ENCODE measurements around the gene AFTPH. TPM values are rescaled to one million over a fixed set of nuclear protein-coding genes. Genes with fewer than 3 reads are reported as not detected.
"Not testable (repeated sequence)": the region's sequence is repeated elsewhere in the genome, so short reads cannot be mapped to it uniquely, and the experiment has no call there.

Gene AFTPH
- total RNA-seq, 4 donors from 2014 or later, result 24.1 to 62.4 (median 37.4) TPM

DNA sequence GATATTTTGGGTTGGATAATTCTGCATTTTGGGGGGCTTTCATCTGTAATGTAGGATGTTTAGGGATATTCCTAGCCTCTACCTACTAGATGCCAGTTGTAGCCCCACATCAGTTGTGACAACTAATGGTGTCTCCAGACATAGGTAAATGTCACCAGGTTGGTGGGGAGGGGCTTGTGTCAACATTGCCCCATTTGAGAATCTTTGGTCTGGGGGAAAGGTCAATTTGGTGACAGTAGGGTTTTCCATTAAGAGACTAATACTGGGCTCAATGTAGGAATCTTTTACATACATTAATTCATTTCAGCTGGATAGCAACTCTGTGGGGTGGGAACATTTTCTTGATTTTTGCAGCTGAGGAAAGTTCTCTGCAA, 6.6 kb upstream of the AFTPH start:
- Histone ChIP-seq H3K4me1 (no peaks in the 10 kb centered on the region), H3K9me3 (no peaks in the 10 kb centered on the region), H3K27me3 (no peaks in the 10 kb centered on the region), H3K27ac (no peak overlapping the region), H3K36me3 (no peaks in the 10 kb centered on the region), H3K4me3 (no peak overlapping the region)
- TF ChIP-seq, protein P1, sequence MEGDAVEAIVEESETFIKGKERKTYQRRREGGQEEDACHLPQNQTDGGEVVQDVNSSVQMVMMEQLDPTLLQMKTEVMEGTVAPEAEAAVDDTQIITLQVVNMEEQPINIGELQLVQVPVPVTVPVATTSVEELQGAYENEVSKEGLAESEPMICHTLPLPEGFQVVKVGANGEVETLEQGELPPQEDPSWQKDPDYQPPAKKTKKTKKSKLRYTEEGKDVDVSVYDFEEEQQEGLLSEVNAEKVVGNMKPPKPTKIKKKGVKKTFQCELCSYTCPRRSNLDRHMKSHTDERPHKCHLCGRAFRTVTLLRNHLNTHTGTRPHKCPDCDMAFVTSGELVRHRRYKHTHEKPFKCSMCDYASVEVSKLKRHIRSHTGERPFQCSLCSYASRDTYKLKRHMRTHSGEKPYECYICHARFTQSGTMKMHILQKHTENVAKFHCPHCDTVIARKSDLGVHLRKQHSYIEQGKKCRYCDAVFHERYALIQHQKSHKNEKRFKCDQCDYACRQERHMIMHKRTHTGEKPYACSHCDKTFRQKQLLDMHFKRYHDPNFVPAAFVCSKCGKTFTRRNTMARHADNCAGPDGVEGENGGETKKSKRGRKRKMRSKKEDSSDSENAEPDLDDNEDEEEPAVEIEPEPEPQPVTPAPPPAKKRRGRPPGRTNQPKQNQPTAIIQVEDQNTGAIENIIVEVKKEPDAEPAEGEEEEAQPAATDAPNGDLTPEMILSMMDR (IDR thresholded peaks at IDR 0.05), result no peak
- no peak for TF ChIP-seq POLR2A (IDR thresholded peaks at IDR 0.05)
- no peak for DNase-seq
- intact Hi-C loops (cut with DNase I; ENCODE audit: low total_unique reads), result no loop called here

DNA sequence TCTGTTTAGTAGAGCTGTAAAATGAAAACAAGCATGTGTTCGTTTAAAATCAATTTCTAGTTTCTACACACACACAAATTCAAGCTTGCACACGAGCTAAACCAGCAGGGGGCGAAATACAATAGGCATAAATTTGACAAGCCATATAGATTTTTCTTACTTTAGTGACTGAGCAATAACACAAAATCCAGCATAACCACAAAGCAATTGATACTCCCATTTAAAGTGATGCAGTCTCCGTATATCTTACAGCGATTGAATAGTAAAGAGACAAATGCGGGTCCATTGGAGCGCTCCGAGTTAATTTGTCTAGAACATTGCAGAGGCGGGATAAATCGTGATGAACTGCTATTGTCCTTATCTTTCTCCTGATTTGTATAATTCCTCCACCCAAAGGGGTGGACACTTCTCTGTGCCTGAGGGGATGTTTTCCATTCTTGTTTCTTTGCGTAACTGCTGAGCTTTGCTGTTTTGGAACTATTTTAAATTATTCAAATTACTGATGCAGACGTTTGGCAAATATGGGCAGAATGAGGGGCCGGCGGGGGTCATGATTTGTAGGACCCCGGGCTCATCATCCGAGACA, 1.2 kb upstream of the AFTPH start:
- intact Hi-C loops (cut with DNase I; ENCODE audit: low total_unique reads), result loop anchor here (5.0 kb wide), 1 partner anchor 334 kb away; no protein-coding TSS in a partner anchor
- Histone ChIP-seq H3K4me1 (no peaks in the 10 kb centered on the region), H3K9me3 (no peaks in the 10 kb centered on the region), H3K27me3 (no peaks in the 10 kb centered on the region), H3K36me3 (no peaks in the 10 kb centered on the region), H3K4me3 (peak overlapping the region; percentile 84 to 97), H3K27ac (peak overlapping the region in 1 of 2 donors; percentile 92)
- no peak for TF ChIP-seq POLR2A (IDR thresholded peaks at IDR 0.05)
- TF ChIP-seq, protein P1 (IDR thresholded peaks at IDR 0.05), result peak; percentile 77 to 85 (median 80)
- DNase-seq, result peak; percentile 45 to 72

DNA sequence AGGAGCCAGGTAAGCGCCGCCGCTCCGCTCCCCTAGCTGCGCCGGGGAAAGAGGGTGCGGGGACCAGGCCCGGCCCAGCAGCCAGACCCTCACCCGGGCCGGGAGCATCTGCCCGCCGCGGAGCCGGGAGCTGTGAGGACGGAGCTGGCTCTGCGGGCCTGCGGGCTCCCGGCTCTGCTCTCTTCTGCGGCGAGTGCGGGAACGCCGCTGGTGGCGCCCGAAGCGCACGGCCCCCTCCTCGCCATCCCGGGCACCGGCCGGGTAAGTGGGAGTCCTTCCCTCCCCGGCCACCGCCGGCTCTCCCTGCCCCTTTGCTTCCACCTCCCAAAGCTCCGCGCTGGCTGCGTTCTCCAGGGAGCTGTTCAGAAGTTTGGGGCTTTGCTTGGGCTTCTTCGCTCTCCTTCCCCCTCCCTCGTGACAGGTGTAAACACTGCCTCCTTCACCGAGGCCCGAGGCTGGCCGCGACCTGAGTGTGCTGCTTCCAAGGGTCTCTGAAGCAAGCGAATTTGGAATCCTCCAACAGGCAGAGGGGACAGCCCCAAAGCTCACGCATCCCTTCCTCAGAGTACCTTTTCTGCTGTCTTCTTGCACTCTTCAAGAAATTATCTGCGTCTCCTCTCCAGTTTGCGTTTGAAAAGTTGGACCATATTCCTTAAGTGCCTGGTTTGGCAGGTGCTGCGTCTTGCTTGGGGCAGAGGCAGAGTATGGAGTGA, 632 bp downstream of the AFTPH start:
- peak overlapping the region; percentile 84 to 97 for H3K4me3 ChIP-seq
- intact Hi-C loops (cut with DNase I; ENCODE audit: low total_unique reads), result loop anchor here (5.0 kb wide), 1 partner anchor 333 kb away; no protein-coding TSS in a partner anchor
- no peaks in the 10 kb centered on the region for H3K4me1 ChIP-seq
- no peak for TF ChIP-seq POLR2A (IDR thresholded peaks at IDR 0.05)
- TF ChIP-seq, protein P1 (IDR thresholded peaks at IDR 0.05), result no peak
- DNase-seq, result peak in 1 of 2 donors; percentile 20
- peak overlapping the region; percentile 92 to 94 for H3K27ac ChIP-seq
- no peaks in the 10 kb centered on the region for H3K27me3 ChIP-seq
- no peaks in the 10 kb centered on the region for H3K9me3 ChIP-seq
- no peaks in the 10 kb centered on the region for H3K36me3 ChIP-seq

DNA sequence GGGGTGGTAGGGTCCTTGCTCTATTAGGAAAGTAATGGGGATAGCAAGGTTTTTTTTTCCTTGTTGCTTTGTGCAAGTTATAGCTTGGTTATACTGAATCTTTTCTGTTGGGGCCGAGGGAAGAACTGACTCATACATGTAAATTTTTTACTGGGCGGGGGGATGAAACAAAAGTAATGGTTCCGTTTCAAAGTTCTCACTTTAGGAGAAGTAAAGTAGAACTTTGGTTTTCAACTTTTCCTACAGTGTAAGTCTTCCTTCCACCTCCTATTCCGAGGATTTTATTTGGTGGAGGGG, 1.1 kb downstream of the AFTPH start:
- H3K4me1 ChIP-seq, result no peaks in the 10 kb centered on the region
- H3K27me3 ChIP-seq, result no peaks in the 10 kb centered on the region
- DNase-seq, result no peak
- no peaks in the 10 kb centered on the region for H3K36me3 ChIP-seq
- intact Hi-C loops (cut with DNase I; ENCODE audit: low total_unique reads), result no loop called here
- no peak for TF ChIP-seq POLR2A (IDR thresholded peaks at IDR 0.05)
- TF ChIP-seq, protein P1 (IDR thresholded peaks at IDR 0.05), result no peak
- H3K9me3 ChIP-seq, result no peaks in the 10 kb centered on the region
- peak overlapping the region; percentile 84 to 97 for H3K4me3 ChIP-seq
- peak overlapping the region; percentile 92 to 94 for H3K27ac ChIP-seq

DNA sequence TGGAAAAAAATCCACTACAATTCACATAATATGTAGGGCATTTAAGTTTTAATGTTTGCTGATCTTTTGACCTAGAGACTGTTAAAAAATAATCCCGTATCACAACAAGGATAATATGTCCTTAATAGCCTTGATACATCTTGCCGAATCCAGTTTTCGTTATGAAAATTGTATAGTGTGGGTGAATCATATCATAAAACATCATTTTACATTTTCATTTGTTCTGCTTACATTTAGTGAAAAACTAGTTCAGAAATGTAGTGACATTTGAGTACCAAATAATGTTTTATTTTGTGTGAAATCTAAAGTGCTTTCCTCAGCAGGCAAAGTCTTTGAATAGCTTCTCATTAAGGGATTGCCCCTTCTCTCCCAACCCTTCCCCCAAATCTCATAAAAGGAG, 1.9 kb downstream of the AFTPH start:
- no peak for TF ChIP-seq POLR2A (IDR thresholded peaks at IDR 0.05)
- TF ChIP-seq, protein P1 (IDR thresholded peaks at IDR 0.05), result no peak
- Histone ChIP-seq H3K4me3 (no peak overlapping the region), H3K9me3 (no peaks in the 10 kb centered on the region), H3K27ac (no peak overlapping the region), H3K27me3 (no peaks in the 10 kb centered on the region), H3K4me1 (no peaks in the 10 kb centered on the region), H3K36me3 (no peaks in the 10 kb centered on the region)
- intact Hi-C loops (cut with DNase I; ENCODE audit: low total_unique reads), result no loop called here
- no peak for DNase-seq

DNA sequence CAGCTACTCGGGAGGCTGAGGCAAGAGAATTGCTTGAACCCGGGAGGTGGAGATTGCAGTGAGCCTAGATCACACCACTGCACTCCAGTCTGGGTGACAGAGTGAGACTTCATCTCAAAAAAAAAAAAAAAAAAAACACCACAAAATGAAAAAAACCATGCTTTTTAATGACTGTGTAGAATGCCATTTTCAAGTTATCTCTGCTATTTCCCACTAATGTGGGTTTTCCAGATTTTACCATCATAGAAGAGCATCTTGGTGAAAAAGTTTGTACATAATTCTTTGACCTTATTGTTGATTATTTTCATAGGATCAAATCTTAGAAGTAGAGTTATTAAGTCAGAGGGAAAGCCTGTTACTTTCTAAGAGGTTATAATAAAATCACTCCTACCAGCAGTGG, 6.8 kb downstream of the AFTPH start:
- intact Hi-C loops (cut with DNase I; ENCODE audit: low total_unique reads); H3K36me3 ChIP-seq: not testable (repeated sequence)

More for the DNA sequence above, 6.8 kb downstream of the AFTPH start:
- H3K27ac ChIP-seq, DNase-seq, H3K4me1 ChIP-seq, H3K27me3 ChIP-seq, H3K4me3 ChIP-seq, H3K9me3 ChIP-seq: not testable (repeated sequence)

Data from uterus (tissue), 4 donors.